Tibial nerve (tissue), 4 donors: ENCODE results near the gene ARL2.

ENCODE experiments used
- EP300 ChIP-seq, 2 donors: sonication (generic); formaldehyde crosslinking; IDR thresholded peaks; one replicate each; pipeline ENCODE4 v1.6.1; 2017; ENCODE audit warnings: antibody characterized with exemption in 2 of 2, mild to moderate bottlenecking in 1 of 2
- POLR2A ChIP-seq, 2 donors: fragments of 450-650 bp; IDR thresholded peaks; one replicate each; pipeline ENCODE4 v1.6.1; 2017; ENCODE audit warnings: antibody characterized with exemption in 2 of 2, mild to moderate bottlenecking in 2 of 2, moderate library complexity in 2 of 2
- TF ChIP-seq, protein P1 (sequence below), 5 experiments: fragments of 200-600 bp in 3 of 5; fragments of 450-650 bp in 2 of 5; sonication (generic) in 3 of 5; IDR thresholded peaks; one replicate each; pipeline ENCODE4 v1.5.1; 2016 to 2019; ENCODE audit warnings: antibody characterized with exemption in 5 of 5, mild to moderate bottlenecking in 3 of 5, moderate library complexity in 2 of 5

DNA sequence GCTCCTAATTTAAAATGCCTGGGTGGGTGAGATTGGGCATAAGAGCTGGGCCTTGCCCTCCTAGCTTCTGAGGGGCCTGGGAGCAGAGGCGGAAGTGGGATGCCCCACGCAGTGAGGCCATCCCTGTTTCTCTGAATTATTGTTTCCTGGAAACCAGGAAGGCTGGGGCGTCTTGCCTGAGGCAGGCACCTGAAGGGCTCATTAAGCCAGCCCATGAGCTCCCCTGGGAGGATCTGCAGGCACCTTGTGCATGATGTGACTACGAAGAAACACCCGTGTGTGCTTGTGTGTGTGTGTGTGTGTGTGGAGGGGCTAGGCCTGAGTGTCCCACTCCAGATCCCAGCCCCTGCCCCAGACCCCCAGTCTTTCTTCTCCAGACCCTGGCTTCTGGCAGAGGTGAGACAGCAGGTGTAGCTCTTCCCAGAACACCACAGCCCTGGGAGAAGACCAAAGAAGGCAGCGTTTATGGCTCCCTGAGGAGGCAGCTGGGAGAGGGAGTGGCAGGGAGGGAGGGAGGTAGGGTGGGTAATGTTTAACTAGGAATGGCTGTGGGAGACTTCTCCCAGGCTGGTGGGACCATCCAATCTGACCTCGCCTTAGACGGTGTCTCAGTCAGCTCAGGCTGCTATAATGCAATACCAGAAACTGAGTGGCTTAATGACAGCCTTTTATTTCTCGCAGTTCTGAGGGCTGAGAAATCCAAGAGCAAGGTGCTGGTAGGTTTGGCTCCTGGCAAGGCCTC is 15.1 kb upstream of the ARL2 start:
- TF ChIP-seq, protein P1, sequence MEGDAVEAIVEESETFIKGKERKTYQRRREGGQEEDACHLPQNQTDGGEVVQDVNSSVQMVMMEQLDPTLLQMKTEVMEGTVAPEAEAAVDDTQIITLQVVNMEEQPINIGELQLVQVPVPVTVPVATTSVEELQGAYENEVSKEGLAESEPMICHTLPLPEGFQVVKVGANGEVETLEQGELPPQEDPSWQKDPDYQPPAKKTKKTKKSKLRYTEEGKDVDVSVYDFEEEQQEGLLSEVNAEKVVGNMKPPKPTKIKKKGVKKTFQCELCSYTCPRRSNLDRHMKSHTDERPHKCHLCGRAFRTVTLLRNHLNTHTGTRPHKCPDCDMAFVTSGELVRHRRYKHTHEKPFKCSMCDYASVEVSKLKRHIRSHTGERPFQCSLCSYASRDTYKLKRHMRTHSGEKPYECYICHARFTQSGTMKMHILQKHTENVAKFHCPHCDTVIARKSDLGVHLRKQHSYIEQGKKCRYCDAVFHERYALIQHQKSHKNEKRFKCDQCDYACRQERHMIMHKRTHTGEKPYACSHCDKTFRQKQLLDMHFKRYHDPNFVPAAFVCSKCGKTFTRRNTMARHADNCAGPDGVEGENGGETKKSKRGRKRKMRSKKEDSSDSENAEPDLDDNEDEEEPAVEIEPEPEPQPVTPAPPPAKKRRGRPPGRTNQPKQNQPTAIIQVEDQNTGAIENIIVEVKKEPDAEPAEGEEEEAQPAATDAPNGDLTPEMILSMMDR (IDR thresholded peaks at IDR 0.05): no peak
- no peak for TF ChIP-seq POLR2A (IDR thresholded peaks at IDR 0.05)
- no peak for TF ChIP-seq EP300 (IDR thresholded peaks at IDR 0.05)
